Breast epithelium (tissue), 4 donors: ENCODE measurements around the gene PDE4D. TPM values are rescaled to one million over a fixed set of nuclear protein-coding genes. Genes with fewer than 3 reads are reported as not detected.

Experiments
- DNase-seq, 2 donors: peaks; one replicate each; pipeline ENCODE4 v3.0.0-alpha.2; 2019; ENCODE audit warnings: low spot score in 2 of 2
- H3K27ac ChIP-seq, 2 donors: fragments of 200-600 bp; sonication (generic) in 1 of 2; one replicate each; pipeline ENCODE4 v1.5.1; 2016 to 2019; ENCODE audit warnings: mild to moderate bottlenecking in 1 of 2
- H3K27me3 ChIP-seq, 2 donors: fragments of 200-600 bp; sonication (generic) in 1 of 2; one replicate each; pipeline versions ENCODE4 v1.5.1 to v1.6.0; 2017 to 2019; ENCODE audit warnings: control low read depth in 1 of 2, mild to moderate bottlenecking in 1 of 2
- H3K36me3 ChIP-seq: fragments of 200-600 bp; one replicate; pipeline ENCODE4 v1.5.1; 2019
- H3K4me1 ChIP-seq, 2 donors: fragments of 200-600 bp; sonication (generic); one replicate each; pipeline ENCODE4 v1.5.1; 2016 to 2019; ENCODE audit warnings: control low read depth in 1 of 2
- H3K4me3 ChIP-seq, 3 donors: fragments of 200-600 bp; sonication (generic); 1 replicate in 2 of 3; 2 replicates in 1 of 3; pipeline ENCODE4 v1.5.1; 2016 to 2019; ENCODE audit warnings: mild to moderate bottlenecking in 3 of 3, moderate library complexity in 2 of 3
- H3K9me3 ChIP-seq, 2 donors: fragments of 200-600 bp; sonication (generic) in 1 of 2; one replicate each; pipeline ENCODE4 v1.5.1; 2016 to 2019; ENCODE audit warnings: control low read depth in 1 of 2
- CTCF ChIP-seq, 3 donors: fragments of 450-650 bp; IDR thresholded peaks; one replicate each; pipeline ENCODE4 v1.5.1; 2016 to 2017; ENCODE audit warnings: antibody characterized with exemption in 3 of 3, mild to moderate bottlenecking in 3 of 3, moderate library complexity in 3 of 3
- POLR2A ChIP-seq: fragments of 450-650 bp; IDR thresholded peaks from one replicate; pipeline ENCODE4 v1.6.1; 2016; ENCODE audit warnings: antibody characterized with exemption, mild to moderate bottlenecking, moderate library complexity
- POLR2AphosphoS5 ChIP-seq, 3 donors: sonication (generic); formaldehyde crosslinking; IDR thresholded peaks; one replicate each; pipeline ENCODE4 v1.6.1; 2017; ENCODE audit warnings: antibody characterized with exemption in 3 of 3
- intact Hi-C: fragments of 100-400 bp; cut with DNase I; formaldehyde crosslinking; loops from one replicate; pipeline ENCODE4 v1.15.1; 2023; ENCODE audit warnings: low total_unique reads
- total RNA-seq, 3 donors: library from RNA; depleted of rRNA; stranded (reverse); fragments of >200 nt; gene quantifications; one replicate each; pipeline ENCODE4 v1.1.0, GENCODE V29; 2016

The PDE4D gene
- total RNA-seq, 3 donors from 2014 or later, result 14.4 to 37.4 (median 28.2) TPM

- no peak for TF ChIP-seq POLR2AphosphoS5 (IDR thresholded peaks at IDR 0.05)
- TF ChIP-seq CTCF (IDR thresholded peaks at IDR 0.05), result no peak
- TF ChIP-seq POLR2A, result no peak
- no peaks in the 10 kb centered on the region for H3K9me3 ChIP-seq
- no peak overlapping the region for H3K27ac ChIP-seq
- no peak for DNase-seq
- no peaks in the 10 kb centered on the region for H3K36me3 ChIP-seq
- intact Hi-C loops, result no loop called here
- H3K27me3 ChIP-seq, result no peaks in the 10 kb centered on the region
- no peak overlapping the region for H3K4me3 ChIP-seq
- H3K4me1 ChIP-seq, result no peaks in the 10 kb centered on the region
These were observed 866.2 kb downstream of the PDE4D start for GRCh38 chr5:59027145-59027907.

- intact Hi-C loops, result no loop called here
- no peak for TF ChIP-seq POLR2A
- TF ChIP-seq CTCF (IDR thresholded peaks at IDR 0.05), result no peak
- TF ChIP-seq POLR2AphosphoS5 (IDR thresholded peaks at IDR 0.05), result no peak
- DNase-seq, result no peak
- Histone ChIP-seq H3K4me3 (no peak overlapping the region), H3K9me3 (no peaks in the 10 kb centered on the region), H3K27me3 (no peaks in the 10 kb centered on the region), H3K4me1 (no peaks in the 10 kb centered on the region), H3K27ac (no peak overlapping the region), H3K36me3 (no peaks in the 10 kb centered on the region)
These were observed 867.8 kb downstream of the PDE4D start for GRCh38 chr5:59025734-59026133.

- Histone ChIP-seq H3K36me3 (no peaks in the 10 kb centered on the region), H3K27me3 (no peaks in the 10 kb centered on the region), H3K9me3 (no peaks in the 10 kb centered on the region), H3K4me3 (no peak overlapping the region), H3K27ac (no peak overlapping the region), H3K4me1 (no peaks in the 10 kb centered on the region)
- DNase-seq, result no peak
- intact Hi-C loops, result no loop called here
- no peak for TF ChIP-seq POLR2A
- no peak for TF ChIP-seq POLR2AphosphoS5 (IDR thresholded peaks at IDR 0.05)
- TF ChIP-seq CTCF (IDR thresholded peaks at IDR 0.05), result no peak
These were observed 871.5 kb downstream of the PDE4D start for GRCh38 chr5:59021837-59022514.

DNA sequence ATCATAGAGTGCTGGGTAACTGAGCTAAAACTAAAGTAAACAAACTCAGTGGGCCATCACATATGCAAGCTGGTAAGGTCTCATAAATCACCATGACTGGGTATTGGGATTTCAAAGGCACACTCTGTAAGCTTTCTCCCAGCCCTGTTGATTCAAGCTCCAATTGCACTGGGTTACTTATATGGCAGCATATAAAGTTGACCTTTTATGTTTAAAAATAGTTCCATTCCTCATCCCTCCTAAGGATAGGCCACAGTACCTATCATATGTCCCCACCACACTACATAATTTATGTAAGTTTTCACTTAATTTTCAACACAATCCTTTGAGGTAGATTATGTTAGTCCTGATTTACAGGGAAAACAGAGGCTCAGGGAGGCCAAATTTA lies 872.2 kb downstream of the PDE4D start:
- H3K27ac ChIP-seq, result no peak overlapping the region
- intact Hi-C loops, result no loop called here

More for the DNA sequence above, 872.2 kb downstream of the PDE4D start:
- DNase-seq, result no peak
- Histone ChIP-seq H3K4me3 (no peak overlapping the region), H3K36me3 (no peaks in the 10 kb centered on the region), H3K4me1 (no peaks in the 10 kb centered on the region), H3K9me3 (no peaks in the 10 kb centered on the region), H3K27me3 (no peaks in the 10 kb centered on the region)
- TF ChIP-seq CTCF (IDR thresholded peaks at IDR 0.05), result no peak
- TF ChIP-seq POLR2AphosphoS5 (IDR thresholded peaks at IDR 0.05), result no peak
- TF ChIP-seq POLR2A, result no peak
